Mucosa of rectum (tissue), 2 donors: ENCODE measurements around the gene PPARD.

Experiments
- H3K27ac ChIP-seq, 2 donors: one replicate each; pipeline ENCODE4 v1.7.0; 2013; ENCODE audit warnings: inconsistent platforms in 2 of 2, low read depth in 2 of 2, low read length in 2 of 2
- H3K27me3 ChIP-seq, 2 donors: one replicate each; pipeline ENCODE4 v1.7.0; 2013; ENCODE audit warnings: low read length in 2 of 2; ENCODE audit not compliant: control insufficient read depth in 2 of 2, insufficient read depth in 2 of 2
- H3K36me3 ChIP-seq, 2 donors: one replicate each; pipeline ENCODE4 v1.7.0; 2013; ENCODE audit warnings: low read length in 2 of 2; ENCODE audit not compliant: control insufficient read depth in 2 of 2, insufficient read depth in 2 of 2
- H3K4me1 ChIP-seq, 2 donors: one replicate each; pipeline ENCODE4 v1.7.0; 2013; ENCODE audit warnings: low read length in 2 of 2, mild to moderate bottlenecking in 1 of 2; ENCODE audit not compliant: control insufficient read depth in 2 of 2, insufficient read depth in 2 of 2
- H3K4me3 ChIP-seq, 2 donors: one replicate each; pipeline ENCODE4 v1.7.0; 2013; ENCODE audit warnings: low read length in 2 of 2
- H3K9ac ChIP-seq, 2 donors: one replicate each; pipeline ENCODE4 v1.7.0; 2013; ENCODE audit warnings: low read length in 2 of 2, low read depth in 1 of 2, mild to moderate bottlenecking in 1 of 2
- H3K9me3 ChIP-seq, 2 donors: one replicate each; pipeline ENCODE4 v1.7.0; 2013; ENCODE audit warnings: low read length in 2 of 2; ENCODE audit not compliant: control insufficient read depth in 2 of 2
- donor health status: healthy.
- donor health status: Normal muscosa, but diverticular disease.

The PPARD gene

DNA sequence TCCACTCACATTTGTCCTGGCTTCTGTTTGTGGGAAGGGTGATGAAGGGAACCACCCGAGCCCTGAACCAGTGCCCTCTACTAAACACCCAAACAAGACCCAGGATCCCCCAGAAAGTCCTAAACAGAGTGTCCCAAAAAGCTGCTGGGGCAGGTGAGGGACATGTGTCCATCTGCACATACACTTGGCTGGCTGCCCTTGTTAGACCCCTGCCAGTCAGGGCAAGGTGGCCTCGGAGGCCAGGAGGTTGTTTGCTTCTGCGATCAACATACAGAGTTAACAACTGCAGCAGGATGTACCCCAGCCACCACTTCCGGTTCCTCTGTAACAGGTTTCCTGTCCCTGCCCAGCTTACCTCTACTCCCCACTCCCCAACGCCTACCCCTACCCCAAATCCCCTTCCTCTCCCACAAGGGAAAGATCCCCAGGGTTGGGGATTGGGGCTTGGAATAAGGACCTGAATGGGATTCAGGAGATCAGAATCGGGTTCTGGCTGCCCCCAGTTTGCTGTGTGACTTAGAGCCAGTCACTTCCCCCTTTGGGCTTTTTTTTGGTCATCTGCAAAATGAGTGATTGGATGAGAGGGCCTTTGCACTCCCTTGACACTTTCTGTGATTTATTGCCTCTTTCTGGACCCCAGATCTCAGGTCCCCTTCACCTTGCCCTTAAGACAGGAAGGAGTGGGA is 30.8 kb upstream of the PPARD start:
- no peaks in the 10 kb centered on the region for H3K9me3 ChIP-seq
- H3K4me3 ChIP-seq, result peak overlapping the region in 1 of 2 donors; percentile 28
- peaks cover 7 to 14% of the 10 kb centered on the region in 2 donors for H3K4me1 ChIP-seq
- H3K27ac ChIP-seq, result peak overlapping the region in 1 of 2 donors; percentile 57
- H3K36me3 ChIP-seq, result peaks cover 4 to 9% of the 10 kb centered on the region in 2 donors
- no peaks in the 10 kb centered on the region for H3K27me3 ChIP-seq
- peak overlapping the region in 1 of 2 donors; percentile 20 for H3K9ac ChIP-seq

DNA sequence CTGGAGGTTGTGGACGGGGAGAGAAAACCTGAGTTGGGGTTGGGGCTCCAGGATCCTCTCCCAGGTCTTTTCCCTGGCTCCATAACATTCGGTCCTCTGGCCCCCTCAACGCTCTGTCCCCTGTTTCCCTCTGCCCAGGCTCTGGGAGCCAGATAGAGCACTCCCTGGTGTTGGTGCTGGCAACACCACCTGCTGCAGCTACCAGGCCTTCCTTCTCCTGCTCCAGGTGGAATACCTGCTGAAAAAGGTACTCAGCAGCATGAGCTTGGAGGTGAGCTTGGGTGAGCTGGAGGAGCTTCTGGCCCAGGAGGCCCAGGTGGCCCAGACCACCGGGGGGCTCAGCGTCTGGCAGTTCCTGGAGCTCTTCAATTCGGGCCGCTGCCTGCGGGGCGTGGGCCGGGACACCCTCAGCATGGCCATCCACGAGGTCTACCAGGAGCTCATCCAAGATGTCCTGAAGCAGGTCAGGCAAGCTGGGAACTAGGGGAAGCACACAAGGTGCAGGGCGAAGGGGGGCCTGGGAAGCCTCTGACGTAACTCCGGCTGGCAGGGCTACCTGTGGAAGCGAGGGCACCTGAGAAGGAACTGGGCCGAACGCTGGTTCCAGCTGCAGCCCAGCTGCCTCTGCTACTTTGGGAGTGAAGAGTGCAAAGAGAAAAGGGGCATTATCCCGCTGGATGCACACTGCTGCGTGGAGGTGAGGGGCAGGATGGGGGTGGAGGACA is 30.1 kb upstream of the PPARD start:
- no peak overlapping the region for H3K4me3 ChIP-seq
- H3K9ac ChIP-seq, result no peak overlapping the region
- no peaks in the 10 kb centered on the region for H3K27me3 ChIP-seq
- peaks cover 7 to 14% of the 10 kb centered on the region in 2 donors for H3K4me1 ChIP-seq
- H3K36me3 ChIP-seq, result peaks cover 4 to 10% of the 10 kb centered on the region in 2 donors
- no peaks in the 10 kb centered on the region for H3K9me3 ChIP-seq
- H3K27ac ChIP-seq, result peak overlapping the region in 1 of 2 donors; percentile 57

DNA sequence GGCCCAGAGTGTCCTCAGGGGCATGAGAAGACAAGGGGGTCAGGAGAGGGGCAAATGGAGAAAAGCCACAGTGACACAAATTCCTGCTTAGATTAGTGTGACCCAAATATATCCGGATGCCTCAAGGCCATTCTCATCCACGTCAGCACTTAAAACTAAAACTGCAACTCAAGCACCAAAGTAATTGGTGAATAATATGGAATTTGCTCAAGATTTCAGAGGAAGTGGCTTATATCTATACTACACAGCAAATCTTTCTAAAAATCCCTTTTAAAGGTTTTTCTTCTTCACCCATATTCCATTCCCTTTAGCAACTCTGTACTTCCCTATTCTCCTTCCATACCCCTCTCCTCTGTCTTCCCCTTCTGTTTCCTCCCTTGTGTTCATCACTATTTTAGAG is 29.6 kb upstream of the PPARD start:
- peaks cover 8 to 19% of the 10 kb centered on the region in 2 donors for H3K4me1 ChIP-seq
- no peaks in the 10 kb centered on the region for H3K9me3 ChIP-seq

DNA sequence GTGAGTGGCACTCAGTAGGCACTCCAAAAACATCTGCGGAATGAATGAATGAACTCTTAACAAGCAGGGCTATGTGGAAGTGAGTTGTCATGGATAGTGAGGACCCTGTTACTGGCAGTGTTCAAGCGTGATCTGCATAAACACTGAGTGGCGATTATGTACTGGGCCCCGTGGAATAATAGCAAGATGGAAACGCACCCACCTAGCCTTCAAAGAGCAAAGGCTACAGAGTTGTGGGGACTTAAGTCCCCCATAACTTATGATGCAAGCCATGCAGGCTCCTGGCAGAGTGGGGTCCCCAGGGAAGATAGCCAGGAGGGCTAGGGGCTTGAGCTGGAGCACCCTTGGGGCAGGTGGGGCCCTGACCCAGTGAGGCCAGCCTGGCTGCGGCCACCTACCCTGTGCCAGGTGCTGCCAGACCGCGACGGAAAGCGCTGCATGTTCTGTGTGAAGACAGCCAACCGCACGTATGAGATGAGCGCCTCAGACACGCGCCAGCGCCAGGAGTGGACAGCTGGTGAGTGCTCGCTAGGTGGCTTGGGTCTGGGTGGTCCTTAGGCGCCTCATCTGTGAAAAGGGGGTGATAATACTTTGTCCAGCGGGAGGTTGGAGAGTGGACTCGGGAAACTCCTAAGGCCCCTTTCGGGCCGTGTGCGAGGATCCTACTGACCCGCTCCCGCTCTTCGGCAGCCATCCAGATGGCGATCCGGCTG is 24.7 kb upstream of the PPARD start:
- H3K27me3 ChIP-seq, result no peaks in the 10 kb centered on the region
- peaks cover 8 to 27% of the 10 kb centered on the region in 2 donors for H3K36me3 ChIP-seq
- peaks cover 2 to 8% of the 10 kb centered on the region in 2 donors for H3K4me1 ChIP-seq
- peak overlapping the region in 1 of 2 donors; percentile 13 for H3K9ac ChIP-seq
- no peak overlapping the region for H3K27ac ChIP-seq
- H3K4me3 ChIP-seq, result peak overlapping the region; percentile 63 to 70
- no peaks in the 10 kb centered on the region for H3K9me3 ChIP-seq

More for the DNA sequence above, 29.6 kb upstream of the PPARD start:
- Histone ChIP-seq H3K27me3 (no peaks in the 10 kb centered on the region), H3K4me3 (no peak overlapping the region), H3K27ac (no peak overlapping the region), H3K36me3 (peaks cover 2 to 15% of the 10 kb centered on the region in 2 donors), H3K9ac (no peak overlapping the region)

DNA sequence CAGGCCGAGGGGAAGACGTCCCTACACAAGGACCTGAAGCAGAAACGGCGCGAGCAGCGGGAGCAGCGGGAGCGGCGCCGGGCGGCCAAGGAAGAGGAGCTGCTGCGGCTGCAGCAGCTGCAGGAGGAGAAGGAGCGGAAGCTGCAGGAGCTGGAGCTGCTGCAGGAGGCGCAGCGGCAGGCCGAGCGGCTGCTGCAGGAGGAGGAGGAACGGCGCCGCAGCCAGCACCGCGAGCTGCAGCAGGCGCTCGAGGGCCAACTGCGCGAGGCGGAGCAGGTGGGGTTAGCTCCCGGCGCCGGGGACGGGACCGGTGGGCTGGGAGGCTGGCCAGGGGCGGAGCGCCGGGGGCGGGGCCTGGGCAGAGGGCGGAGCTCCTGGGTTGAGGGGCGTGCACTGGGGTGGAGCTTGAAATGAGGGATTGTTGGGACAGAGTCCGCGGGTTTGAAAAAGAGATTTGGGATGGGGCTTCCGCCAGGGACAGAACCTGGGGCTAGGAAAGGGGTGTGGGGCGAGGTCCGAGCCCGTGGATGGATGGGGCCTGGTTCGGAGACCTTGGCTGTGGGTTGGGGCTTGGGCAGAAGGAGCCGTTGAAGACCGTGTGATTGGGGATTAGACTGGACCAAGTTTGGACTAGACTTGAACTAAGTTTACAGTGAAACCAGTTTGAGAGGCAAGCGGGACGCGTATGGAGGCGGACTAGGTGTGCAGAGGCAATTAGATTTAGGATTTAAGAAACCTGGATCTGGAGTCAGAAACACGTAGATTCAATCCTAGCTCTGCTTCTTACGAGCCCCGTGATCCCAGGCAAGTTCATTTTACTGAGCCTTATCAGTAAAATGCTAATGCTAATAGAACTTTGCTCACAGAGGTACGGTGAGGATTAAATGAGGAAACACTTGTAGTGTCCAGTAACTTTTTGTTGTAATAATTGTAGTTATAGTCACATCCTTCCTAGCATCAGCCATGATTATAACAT is 23.9 kb upstream of the PPARD start:
- Histone ChIP-seq H3K4me3 (peak overlapping the region; percentile 63 to 70), H3K36me3 (peaks cover 8 to 27% of the 10 kb centered on the region in 2 donors), H3K4me1 (peaks cover 2 to 8% of the 10 kb centered on the region in 2 donors), H3K9me3 (no peaks in the 10 kb centered on the region), H3K9ac (peak overlapping the region; percentile 28 to 40), H3K27ac (no peak overlapping the region), H3K27me3 (no peaks in the 10 kb centered on the region)

DNA sequence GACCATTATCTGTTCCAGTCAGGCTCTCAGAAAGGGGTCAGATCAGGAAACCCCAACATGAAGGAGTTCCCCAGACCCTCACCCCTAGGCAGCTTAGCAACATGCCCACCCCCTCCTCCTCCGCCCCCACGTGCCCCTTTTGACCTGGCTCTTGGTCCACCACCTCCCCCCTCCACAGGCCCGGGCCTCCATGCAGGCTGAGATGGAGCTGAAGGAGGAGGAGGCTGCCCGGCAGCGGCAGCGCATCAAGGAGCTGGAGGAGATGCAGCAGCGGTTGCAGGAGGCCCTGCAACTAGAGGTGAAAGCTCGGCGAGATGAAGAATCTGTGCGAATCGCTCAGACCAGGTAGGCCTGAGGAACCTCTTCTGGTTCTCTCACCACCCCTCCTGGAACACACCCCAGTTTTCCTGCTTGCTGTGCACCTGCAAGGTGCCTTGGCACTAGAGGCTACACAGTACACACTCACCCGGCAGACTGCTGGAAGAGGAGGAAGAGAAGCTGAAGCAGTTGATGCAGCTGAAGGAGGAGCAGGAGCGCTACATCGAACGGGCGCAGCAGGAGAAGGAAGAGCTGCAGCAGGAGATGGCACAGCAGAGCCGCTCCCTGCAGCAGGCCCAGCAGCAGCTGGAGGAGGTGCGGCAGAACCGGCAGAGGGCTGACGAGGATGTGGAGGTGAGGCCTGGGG is 22.9 kb upstream of the PPARD start:
- Histone ChIP-seq H3K27me3 (no peaks in the 10 kb centered on the region), H3K4me3 (no peak overlapping the region), H3K9me3 (no peaks in the 10 kb centered on the region), H3K9ac (no peak overlapping the region), H3K4me1 (peaks cover 2 to 8% of the 10 kb centered on the region in 2 donors), H3K36me3 (peaks cover 8 to 27% of the 10 kb centered on the region in 2 donors), H3K27ac (no peak overlapping the region)

DNA sequence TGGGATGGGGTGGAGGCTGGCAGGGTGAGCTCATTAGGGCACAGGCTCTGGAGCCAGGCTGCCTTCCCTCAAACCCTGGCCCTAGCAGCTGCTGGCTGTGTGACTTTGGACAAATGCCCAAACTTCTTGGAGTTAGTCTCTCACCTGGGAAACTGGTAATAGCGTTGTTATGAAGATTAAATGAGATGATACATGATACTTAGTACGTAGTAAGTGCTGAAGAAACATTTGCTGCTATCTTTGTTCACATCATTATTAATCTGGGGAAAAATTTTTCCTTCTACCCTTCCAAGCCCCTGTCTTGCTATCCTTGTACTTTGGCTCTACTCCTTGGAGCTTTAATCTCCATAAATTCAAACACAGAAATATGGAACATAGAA is 22.3 kb upstream of the PPARD start:
- no peaks in the 10 kb centered on the region for H3K27me3 ChIP-seq
- H3K4me3 ChIP-seq, result no peak overlapping the region
- H3K9ac ChIP-seq, result no peak overlapping the region
- no peaks in the 10 kb centered on the region for H3K9me3 ChIP-seq
- peaks cover 8 to 29% of the 10 kb centered on the region in 2 donors for H3K36me3 ChIP-seq
- H3K4me1 ChIP-seq, result peaks cover 2 to 8% of the 10 kb centered on the region in 2 donors
- no peak overlapping the region for H3K27ac ChIP-seq

DNA sequence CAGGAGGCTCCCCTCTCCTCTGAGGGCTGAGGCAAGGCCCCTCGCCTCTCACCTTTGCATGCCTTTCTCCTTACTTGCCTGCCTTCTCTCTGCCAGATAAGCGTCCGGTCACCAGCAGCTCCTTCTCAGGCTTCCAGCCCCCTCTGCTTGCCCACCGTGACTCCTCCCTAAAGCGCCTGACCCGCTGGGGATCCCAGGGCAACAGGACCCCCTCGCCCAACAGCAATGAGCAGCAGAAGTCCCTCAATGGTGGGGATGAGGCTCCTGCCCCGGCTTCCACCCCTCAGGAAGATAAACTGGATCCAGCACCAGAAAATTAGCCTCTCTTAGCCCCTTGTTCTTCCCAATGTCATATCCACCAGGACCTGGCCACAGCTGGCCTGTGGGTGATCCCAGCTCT is 21.3 kb upstream of the PPARD start:
- Histone ChIP-seq H3K9me3 (no peaks in the 10 kb centered on the region), H3K9ac (no peak overlapping the region), H3K36me3 (peaks cover 8 to 29% of the 10 kb centered on the region in 2 donors), H3K27me3 (no peaks in the 10 kb centered on the region), H3K27ac (no peak overlapping the region), H3K4me1 (peaks cover 2 to 8% of the 10 kb centered on the region in 2 donors), H3K4me3 (no peak overlapping the region)
